HG02870 (cell line): Measurements from ENCODE around the gene GAB1.
A peak's percentile ranks its signal among the peaks of the same experiment; 100 is the strongest.
"Not testable (repeated sequence)": the region's sequence is repeated elsewhere in the genome, so short reads cannot be mapped to it uniquely, and the experiment has no call there.

Source experiments
- ATAC-seq: cut with Tn5 transposase; IDR thresholded peaks from one replicate; pipeline ENCODE4 v1.9.1; 2021; ENCODE audit warnings: mild to moderate bottlenecking, moderate library complexity; ENCODE audit not compliant: unreplicated experiment

The GAB1 gene

DNA sequence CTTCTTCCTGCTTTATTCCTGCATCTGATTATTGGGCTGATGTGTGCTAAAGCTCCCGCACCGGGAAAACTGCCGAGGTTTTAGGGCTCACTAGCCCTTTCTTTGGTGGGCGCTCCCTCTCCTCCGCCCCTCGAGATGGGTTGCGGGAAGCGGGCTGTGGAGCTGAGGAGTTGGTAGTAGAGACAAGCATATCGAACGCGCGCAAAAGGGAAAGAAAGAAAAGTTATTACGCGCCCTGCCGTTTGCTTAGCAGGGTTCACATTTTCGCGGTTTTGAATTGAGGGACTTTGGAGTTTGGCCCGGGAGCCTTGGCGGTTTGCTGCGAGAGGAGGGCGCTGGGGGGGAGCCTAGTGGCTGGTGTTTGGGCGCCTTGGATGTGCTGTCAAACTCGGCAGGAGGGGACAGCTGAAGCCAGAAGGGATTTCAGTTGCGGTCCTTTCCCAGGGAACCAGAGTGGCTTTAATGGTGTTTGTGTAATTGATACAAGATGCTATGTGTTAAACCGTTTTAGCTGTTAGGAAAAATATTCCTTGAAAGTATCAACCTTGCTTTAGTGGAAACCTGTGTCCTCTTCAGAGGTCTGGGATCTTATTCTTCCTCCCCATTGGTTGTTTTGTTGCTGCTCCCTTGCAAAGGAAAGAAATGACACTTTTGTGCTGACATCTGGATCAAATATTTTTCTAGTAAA is 1.1 kb downstream of the GAB1 start:
- no peak for ATAC-seq

DNA sequence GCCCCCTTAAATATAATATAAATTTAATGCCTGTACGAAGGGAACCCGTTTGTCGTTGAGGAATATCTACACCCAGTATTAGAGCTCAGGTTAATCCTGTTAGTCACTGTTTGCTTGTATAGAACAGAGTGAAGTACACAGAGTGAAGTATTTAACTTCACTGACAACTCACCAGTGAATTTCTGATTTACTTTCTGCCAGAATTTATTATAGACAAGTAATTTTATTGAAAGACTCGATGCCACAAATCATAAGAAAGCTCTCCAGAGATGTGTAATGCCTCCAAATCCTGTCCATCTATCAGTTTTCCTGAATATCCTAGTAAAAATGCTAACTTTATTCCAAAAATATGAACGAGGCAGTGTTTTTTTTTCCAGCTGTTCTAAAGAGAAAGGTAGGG is 1.6 kb downstream of the GAB1 start:
- no peak for ATAC-seq

DNA sequence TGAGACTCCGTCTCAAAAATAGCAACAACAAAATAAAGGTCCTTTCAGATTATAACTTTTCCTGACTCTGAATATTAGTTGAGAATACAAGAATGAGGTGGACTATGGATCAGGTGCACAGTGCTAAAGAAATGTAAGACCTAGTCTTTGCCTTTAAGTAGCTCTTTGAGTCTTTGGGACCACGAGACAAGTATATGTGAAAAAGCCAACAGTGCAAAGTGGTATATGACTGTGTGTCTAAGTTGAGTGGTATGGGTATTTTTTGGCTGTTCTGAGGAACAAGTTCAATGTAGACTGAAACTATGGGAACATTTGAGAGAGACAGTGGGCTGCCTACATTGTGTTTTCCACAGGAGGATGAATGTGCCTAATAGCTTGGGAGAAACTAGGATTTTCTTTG is 2.8 kb downstream of the GAB1 start:
- no peak for ATAC-seq

DNA sequence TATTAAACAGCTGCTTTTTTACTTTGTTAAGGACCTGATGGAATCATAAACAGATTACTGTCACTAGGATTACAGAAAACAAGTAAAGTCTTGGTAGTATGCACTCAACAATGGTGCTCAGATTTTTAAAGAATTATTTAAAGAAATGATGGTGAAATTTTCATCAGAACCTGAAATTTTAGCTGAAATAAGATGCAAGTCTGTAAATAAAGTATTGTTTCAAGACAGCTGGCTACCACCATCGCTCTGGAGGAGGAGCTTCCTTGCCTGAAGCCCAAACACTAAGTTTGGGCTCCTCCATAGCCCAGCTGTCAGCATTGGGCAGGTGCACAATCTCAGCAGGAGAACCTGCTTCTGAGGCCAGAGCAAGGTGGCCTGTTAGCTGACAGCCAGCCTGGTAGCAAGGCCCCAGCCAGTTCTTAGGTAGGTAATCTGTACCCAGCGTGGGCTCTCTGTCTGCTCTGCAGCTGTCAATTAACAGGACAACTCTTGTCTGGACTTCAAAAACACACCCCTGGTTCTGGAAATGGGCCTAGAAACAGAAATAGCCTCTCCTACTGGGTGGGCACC is 4.6 kb downstream of the GAB1 start:
- no peak for ATAC-seq

DNA sequence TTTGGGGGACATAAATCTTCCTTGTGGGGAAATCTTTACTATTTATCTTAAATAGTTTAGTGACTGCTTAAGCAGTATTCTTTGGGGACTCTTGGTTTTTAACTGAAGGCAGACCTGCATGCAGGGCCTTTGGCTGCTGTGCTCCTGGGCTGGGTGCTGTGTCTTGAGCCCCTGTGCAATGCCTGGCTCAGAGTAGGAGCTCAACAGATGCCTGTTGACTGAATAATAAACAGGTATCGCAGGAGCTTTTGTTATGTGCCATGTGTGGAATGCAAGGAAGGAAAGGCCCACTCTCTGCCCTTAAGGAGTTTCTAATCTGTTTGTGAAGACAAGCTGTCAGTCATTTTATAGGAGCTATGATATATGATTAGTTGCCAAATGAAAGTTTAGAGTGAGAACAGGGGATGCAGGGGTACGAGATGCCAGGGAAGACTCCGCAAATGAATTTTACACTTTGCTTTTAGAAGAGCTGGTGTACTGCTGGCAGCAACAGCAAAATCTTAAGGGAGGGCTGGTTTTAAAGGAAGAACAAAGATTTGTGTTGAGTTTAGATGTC is 6.7 kb downstream of the GAB1 start:
- ATAC-seq: no peak

DNA sequence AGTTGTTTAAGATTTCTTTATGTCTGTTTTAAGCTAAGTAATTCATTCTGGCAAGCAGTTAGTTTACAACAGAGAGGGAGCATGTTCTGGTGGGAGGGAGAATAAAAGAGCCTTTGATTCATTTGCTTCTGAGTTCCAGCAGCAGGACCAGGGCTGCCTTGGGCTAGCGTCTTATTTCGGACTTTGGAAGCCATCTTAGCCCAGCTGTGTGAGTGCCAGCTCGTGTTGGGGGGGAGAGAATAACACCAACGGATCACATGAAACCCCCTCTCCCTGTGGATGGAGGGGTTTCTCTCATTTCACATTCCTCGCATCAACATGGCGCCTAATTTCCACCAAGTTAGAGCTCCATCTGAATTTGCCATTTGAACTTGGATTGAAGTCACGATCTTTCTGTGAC is 7.4 kb downstream of the GAB1 start:
- no peak for ATAC-seq

DNA sequence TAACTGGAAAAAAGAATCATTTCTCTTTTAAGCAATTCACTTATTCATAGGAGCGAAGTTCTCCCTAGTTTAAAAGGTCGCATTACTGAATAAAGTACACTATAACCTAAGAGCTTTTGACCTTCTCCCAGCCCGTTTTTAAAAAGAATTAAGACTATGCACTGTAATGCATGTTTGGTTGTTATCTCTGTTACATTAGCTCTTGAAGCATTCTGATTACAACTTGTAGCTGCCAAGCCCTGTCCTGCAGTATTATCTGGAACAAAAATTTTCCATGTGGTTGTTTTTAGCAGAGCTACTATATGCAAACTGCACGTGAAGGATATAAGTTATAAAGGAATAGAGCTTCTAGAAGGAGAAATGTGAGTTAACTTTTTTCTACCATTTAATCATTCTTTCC is 8.1 kb downstream of the GAB1 start:
- no peak for ATAC-seq

DNA sequence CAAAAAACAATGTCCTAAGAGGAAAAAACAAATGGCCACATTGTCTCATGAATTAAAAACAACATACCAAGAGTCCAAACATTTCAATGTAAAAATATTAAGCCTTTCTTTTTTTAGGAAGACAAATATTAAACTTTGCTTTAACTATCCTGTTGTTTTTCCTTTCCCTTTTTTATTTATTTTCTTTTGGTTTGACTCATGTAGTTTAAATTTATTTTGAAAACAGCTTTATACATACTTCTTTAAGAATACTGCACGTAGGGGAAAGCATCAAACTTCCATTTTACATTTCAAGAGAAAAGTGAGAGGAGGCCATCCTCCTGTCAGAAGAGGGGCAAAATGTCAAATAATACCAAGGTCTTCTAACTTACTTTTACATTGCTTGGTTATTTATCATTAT is 8.7 kb downstream of the GAB1 start:
- no peak for ATAC-seq

DNA sequence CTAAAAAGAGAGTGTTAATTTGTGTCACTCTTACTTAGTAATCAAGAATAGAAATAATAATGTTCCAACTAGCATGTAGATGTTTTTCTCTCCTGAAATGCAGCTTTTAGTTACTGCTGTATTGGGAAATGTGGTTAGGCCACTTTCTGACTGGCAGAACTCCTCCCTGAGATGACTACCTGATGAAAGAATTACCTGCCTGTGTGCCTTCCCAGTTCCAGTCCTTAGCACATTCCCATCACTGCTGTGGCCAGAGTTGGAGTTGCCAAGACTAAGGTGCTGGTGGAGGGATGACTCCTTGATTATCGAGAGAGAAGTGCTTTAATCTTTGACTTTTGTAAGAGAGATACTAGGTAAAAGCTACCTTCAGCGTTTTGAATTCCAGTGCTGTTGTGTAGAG is 9.5 kb downstream of the GAB1 start:
- no peak for ATAC-seq

DNA sequence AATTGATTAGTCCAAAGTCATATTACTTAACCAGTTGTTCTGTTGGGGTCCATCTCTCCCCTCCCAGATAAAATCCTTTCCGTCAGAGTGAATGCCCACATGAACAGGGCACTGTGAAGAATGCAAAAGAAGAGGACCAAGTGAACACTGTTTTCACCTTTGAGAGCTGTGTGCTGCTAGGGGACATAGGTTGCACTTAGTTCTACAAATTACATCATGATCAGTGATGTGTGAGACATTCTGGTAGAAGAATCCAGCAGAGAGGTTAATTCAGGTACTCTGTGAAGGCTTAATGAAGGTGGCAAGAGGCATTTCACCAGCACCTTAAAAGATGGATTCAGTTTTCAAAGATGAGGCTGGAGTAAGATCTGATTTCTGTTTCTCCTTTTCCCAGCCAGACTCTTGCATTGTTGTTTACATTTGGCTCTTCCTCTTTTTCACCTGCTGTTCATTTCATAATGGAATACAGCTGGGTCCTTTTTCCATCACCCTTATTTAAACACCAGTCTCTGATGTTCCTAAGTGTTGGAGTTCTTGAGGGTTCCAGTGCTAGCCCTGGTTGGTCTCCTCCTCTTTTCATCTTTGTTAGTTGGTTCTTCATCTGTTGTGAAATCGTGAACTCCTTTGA is 10.9 kb downstream of the GAB1 start:
- ATAC-seq: no peak

DNA sequence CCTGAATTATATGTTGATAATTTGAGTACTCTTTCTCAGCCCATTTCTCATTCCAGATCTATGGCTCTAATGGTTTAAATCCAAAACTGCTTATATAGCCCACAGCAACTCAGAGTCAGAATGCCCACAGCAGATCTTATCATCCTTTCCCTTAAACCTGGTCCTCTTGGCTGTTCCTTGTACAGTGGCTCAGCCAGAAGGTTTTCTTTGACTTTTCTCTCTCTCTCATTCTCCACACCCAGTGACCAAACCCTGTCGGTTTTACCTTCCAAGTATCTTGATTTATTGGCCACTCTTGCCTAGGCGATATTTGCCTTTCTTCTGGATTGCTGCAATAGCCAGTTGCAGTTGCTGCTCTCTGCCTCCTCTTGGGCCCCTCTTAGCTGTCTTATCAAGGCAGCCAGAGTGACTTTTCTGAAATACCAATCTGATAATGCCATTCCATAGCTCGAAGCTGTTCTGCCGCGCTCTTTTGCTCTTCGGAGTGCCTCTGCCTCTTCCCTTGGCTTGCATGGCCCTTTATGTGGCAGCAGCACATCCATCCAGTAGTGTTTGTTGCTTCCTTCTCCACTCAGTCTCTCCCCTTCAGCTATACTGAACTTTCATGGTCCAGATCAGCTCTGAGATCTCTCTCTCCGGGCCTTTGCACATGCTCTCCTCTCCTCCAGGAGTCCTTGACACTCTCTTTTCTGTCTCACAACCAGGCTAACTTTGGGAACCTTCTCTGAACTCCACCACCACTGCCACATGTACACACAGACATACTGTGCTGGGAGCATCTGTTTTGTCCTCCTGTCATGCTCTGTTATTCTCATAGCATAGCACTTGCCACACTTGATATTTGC is 11.8 kb downstream of the GAB1 start:
- ATAC-seq: no peak

DNA sequence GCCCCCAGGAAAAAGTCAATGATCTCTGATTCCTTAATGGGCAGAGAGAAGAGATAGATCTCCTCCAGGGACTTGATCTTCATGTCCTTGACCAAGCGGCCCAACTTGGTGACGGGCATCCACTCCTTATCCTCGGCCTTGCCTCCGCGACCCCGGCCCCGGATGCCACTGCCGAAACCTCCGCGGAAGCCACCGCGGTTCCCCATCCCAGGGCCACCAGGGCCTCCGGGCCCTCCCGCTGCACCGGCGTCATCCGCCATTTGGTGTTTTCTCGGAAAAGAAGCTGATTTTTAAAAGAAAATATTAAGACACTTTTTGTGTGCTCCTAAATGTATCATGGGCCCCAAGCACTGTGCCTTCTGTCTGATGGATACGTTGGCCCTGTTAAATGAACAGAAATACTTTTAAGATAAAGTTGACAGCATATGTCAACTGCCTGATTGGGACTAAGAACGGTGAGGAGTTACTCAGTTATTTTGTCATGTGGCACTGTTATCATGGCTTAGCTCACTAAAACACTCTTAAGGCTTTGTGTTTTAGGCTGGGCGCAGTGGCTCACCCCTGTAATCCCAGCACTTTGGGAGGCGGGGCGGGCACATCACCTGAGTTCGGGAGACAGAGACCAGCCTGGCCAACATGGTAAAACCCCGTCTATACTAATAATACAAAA is 13.3 kb downstream of the GAB1 start:
- ATAC-seq: not testable (repeated sequence)

DNA sequence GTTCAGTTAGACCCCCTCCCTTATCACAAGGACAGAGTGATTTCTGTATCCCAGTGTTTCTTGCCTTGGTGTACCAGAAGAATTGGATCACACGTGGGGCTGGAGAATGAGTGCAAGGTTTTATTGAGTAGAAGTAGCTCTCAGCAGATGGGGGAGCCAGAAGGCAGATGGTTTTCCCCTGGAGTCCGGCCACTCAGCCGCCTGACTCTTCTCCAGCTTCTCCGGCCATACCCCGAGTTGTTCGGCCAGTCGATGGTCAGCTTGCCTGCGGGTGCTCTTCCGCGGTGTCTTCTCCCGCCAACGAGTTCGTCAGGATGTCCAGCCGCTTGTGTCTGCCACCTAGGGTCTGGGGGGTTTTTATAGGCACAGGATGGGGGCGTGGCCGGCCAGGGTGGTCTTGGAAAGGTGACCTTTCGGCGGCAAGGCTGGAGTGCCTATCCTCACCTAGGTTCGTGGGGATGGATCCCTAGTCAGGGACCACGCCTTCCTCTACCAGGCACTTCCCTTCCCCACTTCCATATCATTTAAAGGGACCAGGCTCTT is 14.5 kb downstream of the GAB1 start:
- ATAC-seq: no peak

DNA sequence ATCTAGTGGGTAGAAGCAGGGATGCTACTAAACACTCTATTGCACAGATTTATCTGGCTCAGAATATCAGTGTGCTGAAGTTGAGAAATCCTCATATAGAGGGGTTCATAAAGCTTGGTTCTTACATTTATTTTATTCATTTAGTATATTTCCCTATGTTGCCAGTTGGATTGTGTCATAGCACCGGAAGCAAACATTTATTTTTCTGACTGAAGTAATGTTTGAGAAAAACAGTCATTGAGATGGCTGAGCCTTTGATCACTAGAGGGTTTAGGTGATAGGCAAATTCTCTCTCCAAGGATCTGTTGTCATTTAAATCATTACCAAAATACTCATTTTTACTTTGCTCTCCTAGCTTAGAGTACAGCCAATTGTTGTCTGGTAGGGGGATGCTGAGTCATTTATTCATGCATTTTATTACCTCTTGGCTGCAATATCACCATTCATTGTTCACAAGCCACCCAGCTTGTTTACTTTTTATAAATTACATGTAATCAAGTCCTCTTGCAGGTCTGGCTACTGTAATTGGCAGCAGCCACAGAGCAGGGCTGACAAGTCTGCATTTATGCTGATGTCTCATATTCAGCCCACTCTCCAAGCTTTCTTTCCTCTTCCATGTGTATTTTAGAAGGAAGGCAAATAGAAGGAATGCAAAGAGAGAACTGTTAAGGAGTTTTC is 15.2 kb downstream of the GAB1 start:
- ATAC-seq: no peak

DNA sequence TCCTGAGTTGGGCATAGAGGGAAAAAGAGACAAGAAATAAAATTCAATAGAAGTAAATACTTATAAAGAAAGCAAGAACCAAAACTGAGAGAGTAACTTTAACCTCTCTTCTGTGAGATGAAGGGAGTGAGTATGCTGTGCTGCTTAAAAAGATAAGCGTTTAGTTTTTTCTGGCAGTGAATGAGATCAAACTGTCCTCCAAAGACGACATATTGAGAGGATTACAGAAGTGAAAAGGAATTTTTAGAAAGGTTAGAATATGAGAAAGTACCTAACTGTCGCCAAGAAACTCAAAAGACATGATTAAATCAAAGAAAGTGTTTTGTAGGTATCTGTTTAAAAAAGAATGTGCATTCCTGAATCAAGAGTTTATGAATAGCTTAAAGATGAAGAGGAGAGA is 16.0 kb downstream of the GAB1 start:
- ATAC-seq: no peak

DNA sequence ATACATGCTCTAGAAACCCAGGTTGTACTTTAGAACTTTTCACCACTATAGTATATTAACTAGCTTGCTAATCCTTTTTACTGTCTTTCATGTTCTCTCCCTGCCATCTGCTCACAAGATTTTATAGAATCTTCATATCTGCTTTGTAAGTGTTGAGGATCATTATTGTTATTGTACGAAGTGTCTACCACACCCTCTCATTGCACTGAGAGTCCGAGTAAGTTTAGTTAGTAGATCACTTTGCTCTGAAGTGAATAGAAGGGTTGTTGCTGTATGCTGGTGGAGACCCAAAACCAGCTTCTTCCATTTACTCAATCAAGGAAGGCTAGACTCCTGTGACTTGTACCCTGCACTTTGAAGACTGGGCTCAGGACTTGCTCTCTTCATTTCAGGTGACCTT is 17.1 kb downstream of the GAB1 start:
- ATAC-seq: no peak

DNA sequence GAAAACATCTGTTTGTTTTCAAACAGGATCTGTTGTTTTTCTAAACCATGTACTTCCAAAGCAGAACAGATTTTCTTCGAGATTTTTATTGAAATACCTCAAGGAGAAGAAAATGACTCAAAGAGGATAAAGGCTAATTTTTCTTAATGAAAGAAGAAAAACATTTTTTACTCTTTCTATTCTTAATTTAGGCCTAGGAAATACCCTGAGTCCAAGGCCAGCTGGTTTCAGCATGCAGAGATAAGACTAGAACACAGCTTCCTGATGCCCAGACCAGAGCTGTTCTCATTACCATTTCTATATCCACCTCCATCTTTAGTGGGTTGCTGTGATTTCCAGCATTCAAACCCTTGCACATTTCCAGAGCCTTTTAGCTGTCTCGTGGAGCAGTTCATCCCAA is 18.3 kb downstream of the GAB1 start:
- ATAC-seq: peak; percentile 36

DNA sequence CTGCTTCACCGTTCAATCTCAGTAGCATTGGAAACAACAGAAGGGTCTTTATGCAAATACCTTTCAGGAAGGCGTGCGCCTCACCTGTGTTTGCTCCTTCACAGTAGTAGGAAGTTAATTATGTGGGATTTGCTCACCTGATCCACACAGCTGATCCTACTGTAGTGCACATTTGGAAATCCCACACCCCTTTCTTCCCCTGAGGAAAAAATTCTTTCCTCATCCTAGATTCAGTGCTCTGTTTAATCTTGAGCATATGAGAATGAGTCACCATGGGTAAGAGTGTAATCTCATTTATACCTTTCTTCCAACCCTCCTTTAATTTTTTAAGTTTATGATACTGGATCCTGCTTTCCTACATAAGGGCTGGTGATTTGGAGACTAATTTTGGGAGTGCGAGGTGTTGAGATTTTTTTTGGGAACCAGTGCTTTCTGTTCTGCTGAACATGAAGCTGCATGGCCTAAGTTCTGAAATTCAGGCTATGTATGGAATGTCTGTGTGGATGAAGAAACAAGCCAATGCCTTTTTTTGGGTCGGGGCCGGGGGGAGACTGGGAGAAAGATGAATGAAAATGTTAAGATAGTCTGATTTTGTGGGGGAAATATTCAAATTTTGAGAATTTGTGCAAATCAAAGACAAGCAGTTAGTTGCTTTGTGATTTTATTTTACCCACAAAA is 19.0 kb downstream of the GAB1 start:
- ATAC-seq: no peak

DNA sequence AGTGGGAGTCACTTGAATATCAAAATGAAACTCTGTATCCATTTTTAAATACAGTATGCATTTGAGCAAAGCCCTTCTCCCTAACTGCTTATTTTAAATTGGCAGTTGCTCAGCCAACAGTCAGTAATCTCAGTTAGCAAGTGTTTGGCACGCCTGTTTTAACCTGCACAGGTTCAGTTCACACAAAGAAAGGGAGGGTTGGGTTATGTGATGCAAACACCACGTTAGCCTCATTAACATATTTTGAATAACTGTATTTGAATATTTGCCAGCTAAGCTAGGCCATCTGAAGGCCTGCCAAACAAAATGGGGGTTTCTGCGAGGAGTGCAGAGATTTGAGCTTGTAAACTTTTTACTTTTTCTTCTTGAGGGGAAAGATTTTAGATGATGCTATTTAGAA is 19.8 kb downstream of the GAB1 start:
- no peak for ATAC-seq
